ENCODE results near the gene MICA.

DNA sequence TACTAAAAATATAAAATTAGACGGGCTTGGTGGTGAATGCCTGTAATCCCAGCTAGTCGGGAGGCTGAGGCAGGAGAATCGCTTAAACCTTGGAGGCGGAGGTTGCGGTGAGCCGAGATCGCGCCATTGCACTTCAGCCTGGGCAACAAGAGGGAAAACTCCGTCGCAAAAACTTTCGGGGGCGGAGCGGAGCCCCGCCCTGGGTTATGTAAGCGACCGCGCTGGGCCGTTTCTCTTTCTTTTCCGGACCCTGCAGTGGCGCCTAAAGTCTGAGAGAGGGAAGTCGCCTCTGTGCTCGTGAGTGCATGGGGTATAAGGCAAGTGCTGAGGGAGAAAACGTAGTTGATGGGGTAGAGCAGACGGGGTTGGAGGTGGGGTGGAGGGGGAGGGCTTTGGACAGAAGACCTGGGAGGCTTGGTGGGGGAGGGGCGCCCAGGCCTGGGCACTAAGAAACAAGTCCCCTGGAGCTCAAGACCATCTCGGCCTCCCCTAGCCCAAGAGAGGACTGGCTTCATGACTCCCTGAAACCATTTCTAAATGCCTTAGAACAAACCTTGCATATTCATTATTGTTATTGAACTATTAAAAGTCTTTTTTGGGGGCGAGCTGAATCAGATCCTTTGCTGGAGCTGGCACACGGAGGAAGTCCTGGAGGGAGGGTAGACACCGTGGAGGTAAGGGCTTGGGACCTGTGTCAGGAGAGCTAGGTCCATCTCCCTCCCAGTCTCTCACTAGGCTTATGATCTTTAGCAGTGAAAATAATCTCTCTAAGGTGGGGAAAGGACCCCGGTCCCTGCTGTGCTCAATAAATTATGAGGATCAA, 2.7 kb upstream of the MICA start:
- TF ChIP-seq, protein P1, sequence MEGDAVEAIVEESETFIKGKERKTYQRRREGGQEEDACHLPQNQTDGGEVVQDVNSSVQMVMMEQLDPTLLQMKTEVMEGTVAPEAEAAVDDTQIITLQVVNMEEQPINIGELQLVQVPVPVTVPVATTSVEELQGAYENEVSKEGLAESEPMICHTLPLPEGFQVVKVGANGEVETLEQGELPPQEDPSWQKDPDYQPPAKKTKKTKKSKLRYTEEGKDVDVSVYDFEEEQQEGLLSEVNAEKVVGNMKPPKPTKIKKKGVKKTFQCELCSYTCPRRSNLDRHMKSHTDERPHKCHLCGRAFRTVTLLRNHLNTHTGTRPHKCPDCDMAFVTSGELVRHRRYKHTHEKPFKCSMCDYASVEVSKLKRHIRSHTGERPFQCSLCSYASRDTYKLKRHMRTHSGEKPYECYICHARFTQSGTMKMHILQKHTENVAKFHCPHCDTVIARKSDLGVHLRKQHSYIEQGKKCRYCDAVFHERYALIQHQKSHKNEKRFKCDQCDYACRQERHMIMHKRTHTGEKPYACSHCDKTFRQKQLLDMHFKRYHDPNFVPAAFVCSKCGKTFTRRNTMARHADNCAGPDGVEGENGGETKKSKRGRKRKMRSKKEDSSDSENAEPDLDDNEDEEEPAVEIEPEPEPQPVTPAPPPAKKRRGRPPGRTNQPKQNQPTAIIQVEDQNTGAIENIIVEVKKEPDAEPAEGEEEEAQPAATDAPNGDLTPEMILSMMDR (IDR thresholded peaks at IDR 0.05), result no peak
- TF ChIP-seq POLR2A (IDR thresholded peaks at IDR 0.05) (peak; percentile 59), POLR2AphosphoS5 (IDR thresholded peaks at IDR 0.05) (no peak)
